ENCODE results near the gene ARHGDIB. TPM values are rescaled to one million over a fixed set of nuclear protein-coding genes. Genes with fewer than 3 reads are reported as not detected.

ARHGDIB gene
- total and polyA plus RNA-seq, 7 donors = 23.9 to 44.0 (median 32.4) TPM

DNA sequence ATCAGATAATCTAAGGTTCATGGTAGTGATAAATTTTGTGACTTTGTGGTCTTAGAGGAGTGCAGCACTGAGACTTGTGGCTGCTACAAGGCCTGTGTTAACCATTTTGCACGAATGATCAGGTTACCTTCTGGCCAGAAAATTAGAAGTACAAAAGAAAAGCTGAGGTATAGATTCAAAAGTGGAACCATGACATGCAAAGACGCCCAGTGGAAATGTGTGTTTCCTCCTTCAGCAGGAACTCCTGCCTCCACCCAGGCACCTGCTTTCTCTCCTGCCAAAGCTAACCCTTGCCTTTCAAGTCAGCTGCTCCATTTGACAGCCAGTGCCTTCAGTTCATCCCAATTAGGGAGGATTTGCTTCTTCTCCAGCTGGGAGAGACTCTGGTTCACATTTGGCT, 21.6 kb upstream of the ARHGDIB start:
- ATAC-seq (no peak), DNase-seq (no peak)
- intact Hi-C loops (cut with DNase I) = no loop called here
- Histone ChIP-seq H3K9me3 (no peaks in the 10 kb centered on the region), H3K4me3 (no peak overlapping the region), H3K36me3 (ENCODE audit: insufficient read depth in 1 of 2, low read depth in 1 of 2) (no peaks in the 10 kb centered on the region), H3K27ac (no peak overlapping the region), H3K27me3 (ENCODE audit: insufficient read depth in 3 of 3, low read length in 2 of 3) (no peaks in the 10 kb centered on the region), H3K4me1 (no peaks in the 10 kb centered on the region)
- 38 to 43% (median 43%) methylated on average over 2 of the region's 2 CpGs for WGBS, 3 donors
- TF ChIP-seq, protein P1, sequence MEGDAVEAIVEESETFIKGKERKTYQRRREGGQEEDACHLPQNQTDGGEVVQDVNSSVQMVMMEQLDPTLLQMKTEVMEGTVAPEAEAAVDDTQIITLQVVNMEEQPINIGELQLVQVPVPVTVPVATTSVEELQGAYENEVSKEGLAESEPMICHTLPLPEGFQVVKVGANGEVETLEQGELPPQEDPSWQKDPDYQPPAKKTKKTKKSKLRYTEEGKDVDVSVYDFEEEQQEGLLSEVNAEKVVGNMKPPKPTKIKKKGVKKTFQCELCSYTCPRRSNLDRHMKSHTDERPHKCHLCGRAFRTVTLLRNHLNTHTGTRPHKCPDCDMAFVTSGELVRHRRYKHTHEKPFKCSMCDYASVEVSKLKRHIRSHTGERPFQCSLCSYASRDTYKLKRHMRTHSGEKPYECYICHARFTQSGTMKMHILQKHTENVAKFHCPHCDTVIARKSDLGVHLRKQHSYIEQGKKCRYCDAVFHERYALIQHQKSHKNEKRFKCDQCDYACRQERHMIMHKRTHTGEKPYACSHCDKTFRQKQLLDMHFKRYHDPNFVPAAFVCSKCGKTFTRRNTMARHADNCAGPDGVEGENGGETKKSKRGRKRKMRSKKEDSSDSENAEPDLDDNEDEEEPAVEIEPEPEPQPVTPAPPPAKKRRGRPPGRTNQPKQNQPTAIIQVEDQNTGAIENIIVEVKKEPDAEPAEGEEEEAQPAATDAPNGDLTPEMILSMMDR (IDR thresholded peaks at IDR 0.05) = no peak

DNA sequence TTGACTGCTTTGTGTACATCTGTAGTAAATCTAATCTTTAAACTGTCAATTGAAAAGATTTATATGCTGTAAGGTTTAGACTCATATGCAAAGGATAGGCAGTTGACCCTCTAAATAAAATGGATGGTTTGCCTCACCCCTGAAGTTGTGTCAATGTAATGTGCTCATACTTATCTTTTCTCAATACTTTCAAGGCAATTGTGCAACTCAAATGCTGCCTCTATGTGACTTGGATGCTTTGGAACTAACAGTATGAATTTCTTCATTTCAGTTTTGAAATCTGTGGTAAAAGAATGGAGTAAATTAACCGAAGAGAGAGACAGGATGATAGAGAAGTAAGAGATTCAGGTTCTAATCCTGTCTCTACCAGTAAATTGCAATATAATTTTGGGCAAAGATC, 21.2 kb upstream of the ARHGDIB start:
- Histone ChIP-seq H3K4me3 (no peak overlapping the region), H3K36me3 (ENCODE audit: insufficient read depth in 1 of 2, low read depth in 1 of 2) (no peaks in the 10 kb centered on the region), H3K27ac (no peak overlapping the region), H3K4me1 (no peaks in the 10 kb centered on the region), H3K9me3 (no peaks in the 10 kb centered on the region), H3K27me3 (ENCODE audit: insufficient read depth in 3 of 3, low read length in 2 of 3) (no peaks in the 10 kb centered on the region)
- intact Hi-C loops (cut with DNase I) = no loop called here
- TF ChIP-seq, protein P1 (IDR thresholded peaks at IDR 0.05) = no peak
- DNase-seq (no peak), ATAC-seq (no peak)
- 78 to 97% (median 85%) methylated on average over 1 of the region's 1 CpG for WGBS, 3 donors

DNA sequence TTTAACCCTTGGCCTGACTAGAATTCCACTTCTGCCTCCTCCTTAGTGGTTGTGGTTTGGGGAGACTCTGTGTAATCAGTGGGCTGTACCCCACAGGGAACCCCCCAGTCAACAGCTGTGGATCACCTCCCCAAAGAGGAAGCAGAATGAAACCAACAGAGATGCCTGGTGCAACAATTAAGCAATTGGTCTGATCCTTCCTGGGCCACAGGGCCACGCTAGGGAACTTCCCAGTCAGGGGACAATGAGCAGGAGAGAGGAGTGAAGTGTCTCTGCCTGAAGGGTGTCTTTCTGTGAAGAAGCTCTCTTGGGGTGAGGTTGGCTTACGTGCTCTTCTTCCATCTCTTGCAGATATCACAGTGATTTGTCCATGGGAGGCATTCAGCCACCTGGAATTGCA, 19.6 kb upstream of the ARHGDIB start:
- Histone ChIP-seq H3K27ac (no peak overlapping the region), H3K9me3 (no peaks in the 10 kb centered on the region), H3K4me1 (no peaks in the 10 kb centered on the region), H3K27me3 (ENCODE audit: insufficient read depth in 3 of 3, low read length in 2 of 3) (no peaks in the 10 kb centered on the region), H3K4me3 (no peak overlapping the region), H3K36me3 (ENCODE audit: insufficient read depth in 1 of 2, low read depth in 1 of 2) (no peaks in the 10 kb centered on the region)
- DNase-seq (no peak), ATAC-seq (no peak)
- intact Hi-C loops (cut with DNase I) = no loop called here
- WGBS, 3 donors = 81 to 98% (median 92%) methylated on average over 2 of the region's 2 CpGs
- TF ChIP-seq, protein P1 (IDR thresholded peaks at IDR 0.05) = no peak

DNA sequence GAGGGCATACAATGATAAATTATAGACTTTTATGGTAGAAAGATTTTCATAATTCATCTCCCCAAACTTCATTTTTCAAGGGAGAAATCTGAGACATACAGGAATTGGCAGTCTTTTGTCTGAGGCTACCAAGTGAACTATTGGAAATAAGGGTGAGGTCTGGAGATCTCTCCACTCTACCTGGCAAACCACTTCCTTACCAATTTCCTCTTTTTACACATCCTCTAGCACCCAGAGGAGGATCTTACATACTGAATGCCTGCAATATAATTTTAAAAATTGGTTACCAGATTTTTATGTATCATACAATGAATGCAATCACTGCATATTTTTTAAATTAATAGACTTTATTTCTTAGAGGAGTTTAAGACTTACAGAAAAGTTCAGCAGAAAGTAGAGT, 18.1 kb upstream of the ARHGDIB start:
- TF ChIP-seq, protein P1 (IDR thresholded peaks at IDR 0.05) = no peak
- H3K4me1 ChIP-seq = no peaks in the 10 kb centered on the region

DNA sequence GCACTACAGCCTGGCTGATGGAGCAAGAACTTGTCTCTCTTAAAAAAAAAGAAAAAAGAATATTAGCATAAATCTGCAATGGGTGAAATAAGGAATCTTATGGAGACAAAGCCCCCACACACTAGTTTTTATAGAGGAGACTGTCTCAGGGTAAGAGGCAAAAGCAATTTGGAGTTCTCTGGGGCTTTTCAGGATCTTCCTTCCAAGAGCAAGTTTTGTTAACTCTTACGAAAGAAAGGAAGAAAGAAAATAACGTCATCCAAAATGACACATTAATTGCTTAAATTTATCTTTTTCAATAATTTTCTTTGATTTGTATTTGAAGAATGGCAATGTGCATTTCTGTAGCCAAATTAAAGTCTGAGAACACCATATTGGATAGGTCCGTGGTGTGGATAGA, 15.3 kb upstream of the ARHGDIB start:
- 81 to 87% (median 82%) methylated on average over 3 of the region's 3 CpGs for WGBS, 3 donors
- H3K4me1 ChIP-seq = no peaks in the 10 kb centered on the region
- intact Hi-C loops (cut with DNase I) = no loop called here
- H3K27me3 ChIP-seq (ENCODE audit: insufficient read depth in 3 of 3, low read length in 2 of 3) = no peaks in the 10 kb centered on the region
- H3K36me3 ChIP-seq (ENCODE audit: insufficient read depth in 1 of 2, low read depth in 1 of 2) = no peaks in the 10 kb centered on the region
- no peak overlapping the region for H3K27ac ChIP-seq
- DNase-seq (no peak), ATAC-seq (no peak)
- H3K4me3 ChIP-seq = no peak overlapping the region
- TF ChIP-seq, protein P1 (IDR thresholded peaks at IDR 0.05) = no peak
- no peaks in the 10 kb centered on the region for H3K9me3 ChIP-seq

More for the DNA sequence above, 18.1 kb upstream of the ARHGDIB start:
- H3K4me3 ChIP-seq = no peak overlapping the region
- DNase-seq (no peak), ATAC-seq (no peak)
- H3K36me3 ChIP-seq (ENCODE audit: insufficient read depth in 1 of 2, low read depth in 1 of 2) = no peaks in the 10 kb centered on the region
- no peak overlapping the region for H3K27ac ChIP-seq
- intact Hi-C loops (cut with DNase I) = no loop called here
- no peaks in the 10 kb centered on the region for H3K9me3 ChIP-seq
- H3K27me3 ChIP-seq (ENCODE audit: insufficient read depth in 3 of 3, low read length in 2 of 3) = no peaks in the 10 kb centered on the region
